GM21576 (cell line): ENCODE measurements around the gene PCGF3.
"Not testable (repeated sequence)": the region's sequence is repeated elsewhere in the genome, so short reads cannot be mapped to it uniquely, and the experiment has no call there.

Source experiments
- ATAC-seq: cut with Tn5 transposase; IDR thresholded peaks from one replicate; pipeline ENCODE4 v1.9.1; 2021; ENCODE audit warnings: mild to moderate bottlenecking, moderate library complexity; ENCODE audit not compliant: unreplicated experiment

PCGF3 gene

DNA sequence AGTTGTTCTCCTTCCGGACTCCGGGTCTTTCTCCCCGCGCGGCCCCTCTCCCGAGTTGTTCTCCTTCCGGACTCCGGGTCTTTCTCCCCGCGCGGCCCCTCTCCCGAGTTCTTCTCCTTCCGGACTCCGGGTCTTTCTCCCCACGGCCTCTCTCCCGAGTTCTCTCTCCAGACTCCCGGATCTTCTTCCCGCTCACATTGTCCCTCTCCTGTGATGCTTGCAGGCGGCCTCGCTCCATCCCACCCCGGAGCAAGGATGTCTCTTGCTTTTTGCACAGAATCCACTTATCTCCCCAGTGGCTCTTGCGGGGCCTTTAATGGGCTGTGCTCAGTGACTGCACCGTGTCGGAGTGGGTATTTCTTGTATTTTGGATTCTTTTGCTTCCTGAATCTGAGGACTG is 54.2 kb downstream of the PCGF3 start:
- not testable (repeated sequence) for ATAC-seq

DNA sequence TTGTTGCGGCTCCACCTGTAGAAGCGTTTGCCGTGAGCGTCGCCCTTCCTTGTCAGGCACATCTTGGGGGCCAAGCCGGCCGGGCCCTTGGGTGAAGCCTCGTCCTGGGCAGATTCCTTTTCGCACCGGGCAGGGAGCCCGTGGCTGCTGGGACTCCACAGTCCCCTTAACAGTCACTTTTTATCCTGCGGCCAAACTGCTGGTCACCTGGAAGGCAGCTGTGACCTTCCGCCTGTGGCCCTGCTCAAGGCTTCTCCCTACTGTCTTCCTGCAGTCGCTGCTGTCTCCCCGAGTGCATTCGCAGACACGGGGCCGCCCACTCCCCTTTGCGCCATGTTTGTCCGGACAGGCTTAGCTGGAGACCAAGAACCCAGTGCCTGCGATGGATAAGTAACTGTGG is 55.0 kb downstream of the PCGF3 start:
- ATAC-seq: no peak

DNA sequence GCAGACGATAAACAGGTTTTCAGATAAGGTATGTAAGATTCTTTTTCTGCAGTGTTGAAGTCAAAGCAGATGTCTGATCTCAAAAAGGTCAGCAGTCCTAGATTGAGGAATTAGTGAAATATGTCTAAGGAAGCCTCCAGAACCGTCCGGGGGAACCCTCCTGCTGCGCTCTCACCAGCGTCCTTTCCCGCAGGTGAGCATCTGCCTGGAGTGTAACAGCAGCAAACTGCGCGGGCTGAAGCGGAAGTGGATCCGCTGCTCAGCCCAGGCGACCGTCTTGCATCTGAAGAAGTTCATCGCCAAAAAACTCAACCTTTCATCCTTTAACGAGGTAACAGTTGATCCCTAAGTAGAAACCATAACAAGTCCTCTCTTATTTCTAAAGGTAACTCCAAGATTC is 55.5 kb downstream of the PCGF3 start:
- no peak for ATAC-seq

DNA sequence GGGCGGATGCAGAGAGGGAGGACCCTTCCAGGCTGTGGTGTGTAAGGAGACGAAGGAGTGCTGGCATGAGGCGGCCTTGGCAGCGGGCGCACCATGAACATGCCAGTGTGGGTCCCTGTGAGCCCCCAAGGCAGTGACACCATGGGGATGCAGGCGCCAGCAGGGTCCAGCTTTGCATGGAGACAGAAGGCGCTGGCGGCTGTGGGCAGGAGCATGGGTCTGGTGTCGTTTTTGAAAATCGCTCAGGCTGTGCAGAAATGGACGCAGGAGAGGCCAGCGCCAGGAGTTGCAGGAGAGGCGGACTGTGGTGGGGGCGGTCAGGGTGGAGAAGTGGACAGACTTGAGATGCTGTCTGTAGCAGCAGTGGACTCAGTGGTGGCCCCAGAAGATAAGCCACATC is 56.1 kb downstream of the PCGF3 start:
- ATAC-seq: no peak

DNA sequence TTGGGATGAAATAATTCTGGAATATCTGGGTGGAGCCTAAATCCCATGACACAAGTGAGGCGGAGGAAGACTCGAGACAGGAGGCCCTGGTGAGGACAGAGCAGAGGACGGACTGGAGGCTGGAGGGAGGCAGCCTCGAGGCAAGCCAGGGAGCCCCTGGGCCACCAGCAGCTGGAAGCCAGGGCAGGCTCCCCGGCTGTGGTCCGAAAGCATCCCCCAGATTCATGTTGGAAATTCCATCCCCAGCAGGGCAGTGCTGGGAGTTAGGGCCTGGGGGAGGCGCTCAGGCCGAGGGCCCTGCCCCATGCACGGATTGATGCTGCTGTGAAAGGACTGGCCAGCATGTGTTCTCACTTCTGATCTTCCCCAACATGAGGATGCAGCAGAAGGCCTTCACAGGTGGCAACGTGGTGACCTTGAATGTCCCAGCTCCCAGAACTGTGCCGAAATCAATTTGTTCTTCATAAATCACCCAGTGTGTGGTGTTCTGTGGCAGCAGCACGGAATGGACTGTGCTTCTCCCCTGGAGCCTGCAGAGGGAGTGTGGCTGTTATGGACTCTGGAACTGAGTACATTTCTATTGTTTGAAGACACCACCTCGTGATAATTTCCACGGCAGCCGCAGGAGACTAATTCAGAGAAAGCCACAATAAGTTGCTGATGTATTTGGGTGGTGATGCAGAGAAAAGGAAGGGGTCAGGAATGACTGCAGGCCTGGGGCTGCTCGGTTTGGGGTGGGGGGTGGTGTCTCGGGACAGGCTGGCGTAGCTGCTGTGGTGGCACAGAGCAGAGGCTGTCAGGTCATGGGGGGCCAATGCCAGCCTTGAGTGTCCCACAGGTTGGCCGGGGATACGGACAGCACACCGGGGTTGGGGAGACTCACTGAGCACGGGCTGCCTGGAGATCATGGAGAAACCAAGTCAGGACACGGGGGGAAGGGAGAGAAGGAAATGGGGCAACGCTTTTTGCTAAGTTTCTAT is 56.9 kb downstream of the PCGF3 start:
- ATAC-seq: no peak

DNA sequence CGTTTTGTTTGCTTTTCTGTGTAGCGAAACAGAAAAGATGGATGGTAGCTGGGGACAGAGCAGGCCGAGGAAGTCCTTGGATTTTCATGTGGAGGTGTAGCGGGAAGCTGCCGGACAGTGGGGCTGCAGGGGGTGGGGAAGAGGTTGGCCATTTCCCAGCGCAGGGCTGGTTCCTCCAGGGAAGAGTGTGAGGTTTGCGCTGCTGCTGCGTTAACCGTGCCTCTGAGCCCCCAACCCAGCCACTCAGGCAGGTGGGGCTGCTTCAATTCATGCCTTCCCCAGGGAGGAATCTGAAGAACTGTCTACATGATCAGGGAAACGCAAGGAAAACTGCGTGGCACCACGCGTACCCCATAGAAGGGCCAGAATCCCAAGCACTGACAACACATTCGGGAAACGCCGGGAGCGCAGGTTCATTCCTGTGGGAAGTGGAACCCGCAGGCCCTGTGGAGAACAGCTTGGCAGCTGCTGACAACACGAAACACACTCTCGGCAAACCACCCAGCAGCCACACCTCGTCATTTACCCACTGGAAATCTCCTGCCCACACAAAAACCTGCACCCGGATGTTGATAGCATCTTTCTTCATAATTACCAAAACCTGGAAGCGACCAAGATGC is 57.7 kb downstream of the PCGF3 start:
- no peak for ATAC-seq

DNA sequence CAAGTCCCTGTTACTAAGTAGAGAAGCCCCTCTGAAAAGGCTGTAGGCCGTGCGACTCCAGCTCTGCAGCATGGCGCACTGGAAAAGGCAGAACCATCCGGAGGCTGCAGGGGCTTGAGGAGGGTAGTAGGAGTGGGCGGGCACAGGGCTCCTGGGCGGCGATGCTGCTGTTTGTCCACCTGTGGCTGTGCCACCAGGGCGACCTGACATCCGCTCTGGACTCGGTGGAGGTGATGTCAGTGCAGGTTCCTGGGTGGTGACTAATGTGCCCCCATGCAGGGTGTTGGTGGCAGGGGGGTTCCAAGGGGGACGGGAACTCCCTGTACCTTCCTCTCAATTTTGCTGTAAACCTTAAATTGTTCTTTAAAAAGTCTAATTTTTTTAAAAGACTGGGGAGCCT is 58.3 kb downstream of the PCGF3 start:
- no peak for ATAC-seq

DNA sequence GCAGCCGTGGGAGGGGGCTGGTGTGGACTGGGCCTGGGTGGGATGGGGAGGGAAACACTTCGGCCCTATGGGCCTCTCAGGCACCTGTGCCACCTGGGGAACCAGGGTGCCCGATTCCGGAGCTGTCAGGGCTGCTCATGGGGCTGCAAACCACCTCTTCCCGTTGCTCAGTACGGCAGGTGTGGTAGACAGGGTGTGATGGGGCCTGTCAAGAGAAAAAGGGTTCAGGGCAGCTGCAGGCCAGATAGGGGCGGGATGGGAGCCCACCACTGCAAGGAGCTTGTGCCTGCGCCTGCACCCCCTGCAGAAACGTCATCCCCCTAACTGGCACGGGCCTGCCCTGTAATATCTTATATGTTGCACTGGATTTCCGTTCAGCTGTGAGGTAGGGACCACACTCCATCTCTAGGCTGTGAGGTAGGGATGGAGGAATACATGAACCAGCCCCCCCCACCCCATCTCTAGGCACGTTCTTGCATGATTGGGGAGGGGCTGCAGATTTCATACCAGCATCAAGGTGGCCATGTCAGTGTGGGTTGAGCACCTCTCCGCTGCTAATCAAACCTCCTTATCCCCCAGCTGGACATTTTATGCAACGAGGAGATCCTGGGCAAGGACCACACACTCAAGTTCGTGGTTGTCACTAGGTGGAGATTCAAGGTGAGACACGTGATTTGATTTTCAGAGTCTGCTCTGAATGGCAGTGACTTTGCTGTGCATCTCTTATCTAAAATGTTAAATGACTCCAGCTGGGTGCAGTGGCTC is 59.0 kb downstream of the PCGF3 start:
- no peak for ATAC-seq

DNA sequence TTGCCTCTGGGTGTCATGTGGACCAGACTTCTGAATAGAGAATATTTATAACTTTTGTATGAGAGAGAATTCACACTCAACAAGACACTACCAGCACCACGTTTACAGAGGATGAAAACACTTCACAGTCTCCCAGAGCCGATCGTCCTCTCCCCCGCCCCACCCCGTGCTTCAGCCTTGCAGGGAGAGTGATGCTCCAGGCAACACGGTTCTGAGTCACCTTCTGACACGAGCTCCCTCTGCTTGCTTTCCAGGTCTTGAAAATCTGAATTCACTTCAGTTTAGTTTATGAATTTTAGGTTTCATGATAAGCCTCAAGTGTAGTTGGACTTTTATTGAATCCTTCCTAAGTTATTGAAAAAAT is 60.5 kb downstream of the PCGF3 start:
- no peak for ATAC-seq

DNA sequence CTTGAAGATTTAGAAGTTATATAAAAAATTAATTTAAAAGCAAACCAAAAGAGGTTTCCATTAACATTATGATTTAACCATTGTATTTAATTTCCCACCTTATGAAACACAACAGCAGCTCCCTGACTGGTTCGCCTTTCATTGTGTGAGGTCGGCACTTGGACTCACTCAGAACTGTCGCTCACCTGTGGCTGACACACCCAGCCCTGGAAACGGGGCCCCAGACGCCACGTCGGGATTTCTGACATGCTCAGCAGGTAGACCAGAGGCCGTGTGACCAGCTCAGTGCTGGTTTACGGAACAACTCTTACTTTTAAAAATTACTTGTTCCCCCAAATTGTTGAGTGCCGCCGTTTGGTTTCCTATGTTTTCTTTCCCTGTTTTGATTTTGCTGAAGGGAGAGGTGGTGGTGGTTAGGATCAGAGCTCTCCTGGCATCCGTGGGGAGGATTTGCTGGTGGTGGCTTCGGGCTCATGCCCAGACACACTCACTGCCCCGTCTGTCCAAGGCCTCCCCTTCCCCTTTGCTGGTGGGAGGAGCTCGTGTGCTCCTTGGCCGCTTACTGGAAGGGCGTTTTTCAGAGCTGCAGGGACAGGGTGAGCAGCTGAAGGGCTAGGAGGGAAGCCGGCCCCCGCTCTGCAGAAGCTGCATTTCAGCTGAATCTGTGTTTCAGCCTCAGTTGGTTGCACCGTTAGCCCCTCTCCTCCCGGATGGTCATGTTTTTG is 61.1 kb downstream of the PCGF3 start:
- no peak for ATAC-seq

DNA sequence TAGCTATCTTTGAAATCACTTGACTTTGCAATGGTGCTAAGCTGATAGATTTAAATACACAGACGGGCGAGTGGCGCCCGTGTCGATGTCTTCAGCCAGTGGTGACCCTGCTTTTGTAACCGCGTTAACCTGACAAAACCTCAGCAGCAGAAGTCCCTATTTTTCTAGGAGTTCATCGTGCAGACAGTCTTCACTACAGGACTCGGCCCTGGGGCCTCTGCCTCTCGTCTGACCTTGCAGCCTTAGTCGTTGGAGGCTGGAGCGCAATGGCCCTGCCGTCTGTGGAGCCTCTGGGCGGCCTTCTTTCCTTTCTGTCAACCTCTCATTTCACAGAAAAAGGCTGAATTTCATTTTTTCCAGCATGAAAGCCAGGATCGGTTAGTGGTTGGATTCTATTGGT is 62.4 kb downstream of the PCGF3 start:
- no peak for ATAC-seq

DNA sequence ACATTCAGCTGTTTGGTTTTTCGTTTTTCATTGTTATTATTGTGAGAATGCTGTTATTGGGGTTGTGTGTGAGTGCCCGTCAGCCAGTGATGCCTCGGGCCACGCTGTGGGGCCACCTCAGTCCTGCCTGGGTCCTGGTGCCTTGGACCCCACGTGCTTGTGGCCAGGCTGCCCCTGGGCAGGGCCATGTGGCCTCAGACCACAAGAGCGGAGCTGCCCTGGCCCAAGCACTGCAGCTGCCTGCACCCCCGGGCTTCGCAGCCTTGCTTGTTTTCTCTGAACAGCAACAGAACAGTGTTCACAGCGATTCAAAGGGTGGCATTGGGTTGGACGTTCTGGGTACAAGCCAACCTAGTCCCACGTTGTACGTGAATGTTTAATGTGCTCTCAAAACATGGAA is 63.4 kb downstream of the PCGF3 start:
- ATAC-seq: no peak

DNA sequence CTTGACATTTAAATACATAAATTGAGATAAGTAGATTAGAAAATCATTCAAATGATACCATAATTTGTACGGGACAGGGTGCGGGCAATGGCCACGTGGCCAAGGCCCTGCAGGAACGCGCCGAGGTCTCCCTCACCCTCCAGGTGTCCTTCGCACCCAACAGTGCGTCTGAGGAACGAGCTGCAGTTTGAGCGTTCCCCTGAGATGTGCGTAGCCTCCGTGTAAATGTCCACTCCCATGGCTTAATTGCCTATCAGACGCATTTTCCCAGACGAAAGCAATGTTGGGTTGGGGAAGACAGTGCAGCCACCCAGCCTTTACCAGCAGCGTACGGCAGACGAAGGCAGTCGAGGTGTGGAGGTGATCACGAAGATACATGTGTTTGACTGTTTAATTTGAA is 63.9 kb downstream of the PCGF3 start:
- ATAC-seq: no peak

DNA sequence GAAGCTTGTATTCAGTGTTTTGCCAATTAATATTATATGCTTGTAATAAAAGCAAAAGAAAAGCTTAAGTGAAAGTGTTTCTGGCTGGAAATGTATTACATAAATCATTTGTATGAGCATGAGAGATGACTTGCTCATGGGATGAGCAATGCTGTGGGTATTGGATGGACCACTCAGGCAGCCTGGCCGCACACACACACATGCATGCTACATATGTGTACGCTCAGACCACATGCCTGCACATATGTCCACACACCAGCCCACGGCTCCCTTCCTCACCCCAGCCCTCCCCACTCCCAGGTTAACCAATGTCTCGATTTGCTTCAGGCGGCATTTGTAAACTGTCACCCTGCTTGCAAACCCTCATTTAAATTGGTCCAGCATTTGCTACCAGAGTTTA is 64.4 kb downstream of the PCGF3 start:
- no peak for ATAC-seq

DNA sequence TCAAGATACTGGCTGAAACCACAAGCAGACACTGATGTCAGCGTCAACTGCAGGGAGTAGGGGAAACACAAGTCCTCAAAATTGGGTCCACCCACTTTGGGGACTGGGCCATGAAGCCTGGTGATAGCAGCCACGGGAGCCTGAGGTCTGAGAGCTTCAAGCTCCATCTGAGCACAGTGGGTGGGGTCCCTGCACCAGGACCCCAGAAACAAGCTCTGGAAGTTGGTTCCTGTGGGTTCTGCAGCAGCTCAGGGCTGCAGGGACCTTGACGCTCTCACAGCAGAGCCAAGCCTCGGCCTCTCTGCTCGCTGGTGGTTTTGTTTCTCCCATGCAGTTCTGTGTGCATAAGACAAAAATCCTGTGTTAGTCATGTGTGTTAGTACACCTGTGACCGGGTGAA is 65.8 kb downstream of the PCGF3 start:
- no peak for ATAC-seq

DNA sequence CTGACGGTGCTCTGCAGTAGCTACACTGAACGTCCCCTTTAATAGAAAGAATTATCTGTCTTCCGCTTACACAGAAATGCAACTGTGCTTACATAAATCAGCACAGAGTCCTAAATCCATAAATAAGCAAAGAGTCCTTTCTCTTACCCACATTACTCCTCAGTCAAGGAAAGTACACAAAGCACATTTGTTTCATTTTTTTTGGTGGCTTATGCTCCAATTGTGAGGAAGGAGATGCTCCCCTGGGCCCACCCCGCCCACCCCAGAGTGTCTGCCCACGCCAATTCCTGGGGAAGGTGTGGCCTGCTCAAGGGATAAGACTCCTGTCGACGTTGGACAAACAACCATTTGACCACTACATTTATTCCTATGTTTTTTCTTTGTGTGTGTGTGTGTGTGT is 66.5 kb downstream of the PCGF3 start:
- ATAC-seq: no peak

DNA sequence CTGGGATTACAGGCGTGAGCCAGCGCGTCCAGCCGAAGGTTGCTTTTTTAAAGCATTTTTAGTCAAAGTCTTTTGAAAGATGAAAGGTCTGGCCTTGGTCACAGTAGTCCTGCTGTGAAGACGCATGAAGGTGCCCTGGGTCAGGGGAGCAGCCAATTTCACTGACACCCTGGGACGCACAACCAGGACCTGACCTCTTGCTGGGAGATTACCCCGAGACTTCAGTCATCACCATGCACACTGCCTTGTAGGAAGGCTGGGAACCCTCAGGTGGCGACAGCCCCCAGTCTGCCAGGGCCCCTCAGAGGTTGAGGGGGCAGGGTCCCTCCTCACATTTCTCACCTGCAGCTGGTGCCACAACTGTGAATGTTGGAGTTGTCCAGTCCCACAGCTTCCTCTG is 67.1 kb downstream of the PCGF3 start:
- ATAC-seq: no peak

DNA sequence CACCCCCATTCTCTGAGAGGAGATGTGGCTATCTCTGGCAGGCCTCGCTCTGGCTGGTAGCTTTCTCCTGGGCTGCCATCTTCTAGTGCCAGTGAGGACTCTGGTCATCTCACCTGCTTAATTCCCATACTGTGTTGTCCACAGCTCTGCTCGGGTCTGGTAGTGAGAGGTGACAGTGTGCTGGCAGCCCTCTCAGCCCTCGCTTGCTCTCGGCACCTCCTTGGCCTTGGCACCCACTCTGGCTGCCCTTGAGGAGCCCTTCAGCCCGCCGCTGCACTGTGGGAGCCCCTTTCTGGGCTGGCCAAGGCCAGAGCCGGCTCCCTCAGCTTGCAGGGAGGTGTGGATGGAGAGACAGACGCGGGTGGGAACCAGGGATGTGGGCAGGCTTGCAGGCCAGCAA is 67.6 kb downstream of the PCGF3 start:
- no peak for ATAC-seq

DNA sequence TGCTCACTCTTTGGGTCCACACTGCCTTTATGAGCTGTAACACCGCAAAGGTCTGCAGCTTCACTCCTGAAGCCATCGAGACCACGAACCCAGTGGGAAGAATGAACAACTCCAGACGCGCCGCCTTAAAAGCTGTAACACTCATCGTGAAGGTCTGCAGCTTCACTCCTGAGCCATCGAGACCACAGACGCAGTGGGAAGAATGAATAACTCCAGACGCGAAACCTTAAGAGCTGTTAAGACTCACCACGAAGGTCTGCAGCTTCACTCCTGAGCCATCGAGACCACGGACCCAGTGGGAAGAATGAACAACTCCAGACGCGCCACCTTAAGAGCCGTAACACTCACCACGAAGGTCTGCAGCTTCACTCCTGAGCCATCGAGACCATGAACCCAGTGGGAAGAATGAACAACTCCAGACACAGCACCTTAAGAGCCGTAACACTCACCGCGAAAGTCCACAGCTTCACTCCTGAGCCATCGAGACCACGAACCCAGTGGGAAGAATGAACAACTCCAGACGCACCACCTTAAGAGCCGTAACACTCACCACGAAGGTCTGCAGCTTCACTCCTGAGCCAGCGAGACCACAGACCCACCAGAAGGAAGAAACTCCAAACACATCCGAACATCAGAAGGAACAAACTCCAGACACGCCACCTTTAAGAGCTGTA is 68.9 kb downstream of the PCGF3 start:
- ATAC-seq: not testable (repeated sequence)

DNA sequence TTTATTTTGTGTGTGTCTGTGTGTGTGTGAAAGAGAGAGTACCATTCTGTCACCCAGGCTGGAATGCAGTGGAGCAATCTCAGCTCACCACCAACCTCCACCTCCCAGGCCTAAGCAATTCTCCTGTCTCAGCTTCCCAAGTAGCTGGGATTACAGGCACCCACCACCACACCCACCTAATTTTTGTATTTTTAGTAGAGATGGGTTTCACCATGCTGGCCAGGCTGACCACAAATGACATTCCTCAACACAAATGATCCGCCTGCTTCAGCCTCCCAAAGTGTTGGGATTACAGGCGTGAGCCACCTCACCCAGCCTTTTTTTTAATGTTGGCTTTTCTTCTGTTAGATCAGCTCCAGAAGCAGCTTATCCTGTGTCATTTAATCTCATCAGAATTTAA is 69.9 kb downstream of the PCGF3 start:
- ATAC-seq: not testable (repeated sequence)
